Aorta (tissue), 5 donors: ENCODE data around the gene KHDC3L. TPM values are rescaled to one million over a fixed set of nuclear protein-coding genes. Genes with fewer than 3 reads are reported as not detected.

Experiments used
- ATAC-seq: fragments of 200-7000 bp; cut with Tn5 transposase; one replicate; pipeline ENCODE4 v1.9.1; 2022; ENCODE audit warnings: moderate library complexity; ENCODE audit not compliant: low FRiP score
- DNase-seq, 2 donors: peaks; one replicate each; pipeline ENCODE4 v3.0.0-alpha.2; 2020
- H3K27ac ChIP-seq, 2 donors: one replicate each; pipeline ENCODE4 v1.5.1; 2013; ENCODE audit warnings: low read length in 2 of 2, mild to moderate bottlenecking in 2 of 2, moderate library complexity in 2 of 2, control low read depth in 1 of 2, inconsistent platforms in 1 of 2, low read depth in 1 of 2
- H3K27me3 ChIP-seq, 2 donors: one replicate each; pipeline ENCODE4 v1.6.1; 2013; ENCODE audit warnings: control low read depth in 1 of 2, low read length in 1 of 2, mild to moderate bottlenecking in 1 of 2, moderate library complexity in 1 of 2; ENCODE audit not compliant: insufficient read depth in 2 of 2, control insufficient read depth in 1 of 2
- H3K36me3 ChIP-seq, 2 donors: one replicate each; pipeline ENCODE4 v1.6.1; 2013; ENCODE audit warnings: control low read depth in 1 of 2, low read length in 1 of 2, mild to moderate bottlenecking in 1 of 2; ENCODE audit not compliant: insufficient read depth in 2 of 2, control insufficient read depth in 1 of 2
- H3K4me1 ChIP-seq, 2 donors: one replicate each; pipeline ENCODE4 v1.6.1; 2013; ENCODE audit warnings: low read length in 2 of 2, control low read depth in 1 of 2, mild to moderate bottlenecking in 1 of 2, moderate library complexity in 1 of 2; ENCODE audit not compliant: insufficient read depth in 2 of 2, control insufficient read depth in 1 of 2
- H3K4me3 ChIP-seq, 2 donors: one replicate each; pipeline ENCODE4 v1.5.1; 2013; ENCODE audit warnings: low read length in 2 of 2, control low read depth in 1 of 2, mild to moderate bottlenecking in 1 of 2
- H3K9me3 ChIP-seq: one replicate; pipeline ENCODE4 v1.6.1; 2013; ENCODE audit warnings: mild to moderate bottlenecking, low read length; ENCODE audit not compliant: control insufficient read depth
- WGBS, 2 donors: extraction: QIAGEN DNeasy Blood & Tissue Kit; methylation state at CpG; one replicate each; pipeline ENCODE4 v1.1.7; 2013; 5-methylcytosine and 5-hydroxymethylcytosine counted together
- intact Hi-C, 2 donors: fragments of 100-400 bp; cut with DNase I; formaldehyde crosslinking; loops; one replicate each; pipeline versions ENCODE4 v1.14.2 to v1.15.0; 2022
- polyA plus RNA-seq, 2 donors: library from polyadenylated mRNA; stranded (reverse); fragments of 200-250 nt; gene quantifications; one replicate each; pipeline ENCODE4 v1.2.3, GENCODE V29; 2013
- total RNA-seq, 2 donors: library from RNA; stranded (reverse); fragmentation: NEBNext Ultra II Directional; extraction: Animal tissue kit (Norgen Biotek cat#: 25700); gene quantifications; one replicate each; pipeline ENCODE4 v1.2.1, GENCODE V29; 2021
- donor health status: healthy with polysubstance abuse.
- donor health status: Bipolar disorder and iron deficiency.
- donor health status: DM: no; HTN: no; CAD: no.
- donor health status: DM: no; HTN: no; CAD: no.
- donor health status: DM: yes; HTN: yes; CAD: no.

The KHDC3L gene
- total and polyA plus RNA-seq, 4 donors, result not detected

- no peak within 1 kb of the TSS for H3K4me3 ChIP-seq
- H3K36me3 ChIP-seq, result no peaks in the 10 kb centered on the region
- intact Hi-C loops, result no loop called here
- DNase-seq (peak; percentile 69 to 78), ATAC-seq (peak; percentile 63)
- 75 to 76% methylated on average over 54 of the region's 54 CpGs for WGBS, 2 donors
- no peak within 1 kb of the TSS for H3K27ac ChIP-seq
- no peaks in the 10 kb centered on the region for H3K4me1 ChIP-seq
- no peaks in the 10 kb centered on the region for H3K9me3 ChIP-seq
- no peaks in the 10 kb centered on the region for H3K27me3 ChIP-seq
Measured at GRCh38 chr6:73394577-73395354, 32.3 kb downstream of the KHDC3L start, which contains the start of gene DDX43. TSS of gene DDX43 (plus strand) at chr6:73394828. CDS start at chr6:73394906, 78 bp downstream.

GRCh38 chr6:73395875-73396274, 33.4 kb downstream of the KHDC3L start:
- DNase-seq (no peak), ATAC-seq (no peak)
- H3K27me3 ChIP-seq, result no peaks in the 10 kb centered on the region
- H3K9me3 ChIP-seq, result no peaks in the 10 kb centered on the region
- no peak overlapping the region for H3K4me3 ChIP-seq
- 95 to 97% methylated on average over 10 of the region's 10 CpGs for WGBS, 2 donors
- no peaks in the 10 kb centered on the region for H3K4me1 ChIP-seq
- H3K27ac ChIP-seq, result no peak overlapping the region
- H3K36me3 ChIP-seq, result no peaks in the 10 kb centered on the region
- intact Hi-C loops, result no loop called here

- H3K36me3 ChIP-seq, result no peaks in the 10 kb centered on the region
- H3K27me3 ChIP-seq, result no peaks in the 10 kb centered on the region
- ATAC-seq (no peak), DNase-seq (no peak)
- intact Hi-C loops, result no loop called here
- H3K4me1 ChIP-seq, result no peaks in the 10 kb centered on the region
- peaks cover 1% of the 10 kb centered on the region for H3K9me3 ChIP-seq
- no peak overlapping the region for H3K27ac ChIP-seq
- H3K4me3 ChIP-seq, result no peak overlapping the region
Measured at GRCh38 chr6:73400656-73401055, 38.2 kb downstream of the KHDC3L start.

- Histone ChIP-seq H3K27me3 (no peaks in the 10 kb centered on the region), H3K9me3 (no peaks in the 10 kb centered on the region), H3K27ac (no peak overlapping the region), H3K36me3 (no peaks in the 10 kb centered on the region), H3K4me1 (no peaks in the 10 kb centered on the region), H3K4me3 (no peak overlapping the region)
- DNase-seq (no peak), ATAC-seq (no peak)
- intact Hi-C loops, result no loop called here
- 96% methylated on average over 1 of the region's 1 CpG for WGBS, 2 donors
Measured at GRCh38 chr6:73409395-73409794, 46.9 kb downstream of the KHDC3L start.

GRCh38 chr6:73413102-73413501, 50.6 kb downstream of the KHDC3L start:
- Histone ChIP-seq H3K36me3 (no peaks in the 10 kb centered on the region), H3K9me3 (no peaks in the 10 kb centered on the region), H3K27ac (no peak overlapping the region), H3K4me3 (no peak overlapping the region), H3K27me3 (no peaks in the 10 kb centered on the region), H3K4me1 (no peaks in the 10 kb centered on the region)
- DNase-seq, result no peak
- no peak for ATAC-seq
- intact Hi-C loops, result no loop called here
- WGBS, 2 donors, result 96 to 97% methylated on average over 3 of the region's 3 CpGs

Other genes starting within 250 kb of the KHDC3L start
- under 1 TPM in 1 of 2 donors, not detected in 1; 0.66 TPM for gene KHDC1L, start 137.2 kb upstream of the KHDC3L start, total RNA-seq
- not detected for gene KHDC1L, start 137.2 kb upstream of the KHDC3L start, polyA plus RNA-seq
- 1 to 10 TPM; 1.8 to 2.8 TPM for gene KHDC1, start 99.5 kb upstream of the KHDC3L start, total RNA-seq
- 1 to 10 TPM; 3.6 to 4.0 TPM for gene KHDC1, start 99.5 kb upstream of the KHDC3L start, polyA plus RNA-seq
- not detected for gene DPPA5, start 8.4 kb upstream of the KHDC3L start, total RNA-seq
- under 1 TPM in 1 of 2 donors, not detected in 1; 0.38 TPM for gene DPPA5, start 8.4 kb upstream of the KHDC3L start, polyA plus RNA-seq
- gene OOEP, start 7.2 kb downstream of the KHDC3L start, total RNA-seq, result under 1 TPM in 1 of 2 donors, not detected in 1; 0.39 TPM
- 1 to 10 TPM in 1 of 2 donors, under 1 TPM in 1; 0.84 to 1.1 TPM for gene OOEP, start 7.2 kb downstream of the KHDC3L start, polyA plus RNA-seq
- under 1 TPM; 0.71 to 0.78 TPM for gene DDX43, start 32.2 kb downstream of the KHDC3L start, total RNA-seq
- gene DDX43, start 32.2 kb downstream of the KHDC3L start, polyA plus RNA-seq, result 1 to 10 TPM in 1 of 2 donors, not detected in 1; 1.6 TPM
- 10 to 100 TPM in 1 of 2 donors, 1 to 10 TPM in 1; 8.7 to 10.8 TPM for gene CGAS, start 89.6 kb downstream of the KHDC3L start, total RNA-seq
- gene CGAS, start 89.6 kb downstream of the KHDC3L start, polyA plus RNA-seq, result 1 to 10 TPM; 2.5 to 3.6 TPM
- gene MTO1, start 99.1 kb downstream of the KHDC3L start, total RNA-seq, result 10 to 100 TPM; 21.9 to 33.0 TPM
- gene MTO1, start 99.1 kb downstream of the KHDC3L start, polyA plus RNA-seq, result 10 to 100 TPM in 1 of 2 donors, 1 to 10 TPM in 1; 6.3 to 13.3 TPM
- gene EEF1A1, start 158.4 kb downstream of the KHDC3L start, total RNA-seq, result 1,000 to 10,000 TPM; 7,659 to 8,197 TPM
- over 10,000 TPM in 1 of 2 donors, 1,000 to 10,000 TPM in 1; 9,464 to 18,336 TPM for gene EEF1A1, start 158.4 kb downstream of the KHDC3L start, polyA plus RNA-seq